ENCODE data around the gene EIF4EBP3. TPM values are rescaled to one million over a fixed set of nuclear protein-coding genes. Genes with fewer than 3 reads are reported as not detected.
"Not testable (repeated sequence)": the region's sequence is repeated elsewhere in the genome, so short reads cannot be mapped to it uniquely, and the experiment has no call there.

EIF4EBP3 gene
- total and polyA plus RNA-seq, 4 donors: 0.40 to 6.9 (median 3.9) TPM

DNA sequence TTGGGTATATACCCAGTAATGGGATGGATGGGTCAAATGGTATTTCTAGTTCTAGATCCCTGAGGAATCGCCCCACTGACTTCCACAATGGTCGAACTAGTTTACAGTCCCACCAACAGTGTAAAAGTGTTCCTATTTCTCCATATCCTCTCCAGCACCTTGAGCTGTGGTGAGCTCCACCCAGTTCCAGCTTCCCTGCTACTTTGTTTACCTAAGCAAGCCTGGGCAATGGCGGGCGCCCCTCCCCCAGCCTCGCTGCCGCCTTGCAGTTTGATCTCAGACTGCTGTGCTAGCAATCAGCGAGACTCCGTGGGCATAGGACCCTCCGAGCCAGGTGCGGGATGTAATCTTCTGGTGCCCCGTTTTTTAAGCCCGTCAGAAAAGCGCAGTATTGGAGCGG, 45.6 kb downstream of the EIF4EBP3 start:
- H3K4me3 ChIP-seq (ENCODE audit: low read depth, low read length); H3K27ac ChIP-seq (ENCODE audit: low read depth, low read length); H3K27me3 ChIP-seq (ENCODE audit: control insufficient read depth, insufficient read depth, low read length); H3K36me3 ChIP-seq (ENCODE audit: control insufficient read depth, insufficient read depth, low read length); DNase-seq (ENCODE audit: low read depth in 4 of 6, low spot score in 6 of 6); H3K4me1 ChIP-seq (ENCODE audit: control insufficient read depth, insufficient read depth, low read length); H3K9me3 ChIP-seq (ENCODE audit: control insufficient read depth, insufficient read depth, low read length): not testable (repeated sequence)
- WGBS (ENCODE audit: insufficient coverage): 71% methylated on average over 8 of the region's 14 CpGs

DNA sequence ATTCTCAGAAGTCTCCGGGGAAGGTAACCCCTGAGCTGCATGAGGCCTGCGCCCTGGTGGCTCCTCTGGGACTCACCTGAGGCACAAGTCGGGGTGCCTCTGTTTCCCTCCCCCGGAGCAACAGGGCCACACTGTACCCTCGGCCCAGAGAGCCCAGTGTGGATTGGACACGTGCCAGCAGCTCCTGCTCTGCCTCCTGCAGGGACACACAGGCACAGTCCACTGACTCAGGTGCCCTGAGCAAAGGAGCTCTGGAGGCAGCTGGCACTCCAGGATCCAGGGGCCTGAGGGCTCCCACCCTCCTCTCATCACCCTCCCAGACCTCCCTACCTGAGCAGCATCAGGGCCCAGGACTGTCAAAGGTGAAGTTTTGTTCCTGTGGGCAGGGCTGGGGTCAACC, 46.7 kb downstream of the EIF4EBP3 start:
- Histone ChIP-seq H3K27ac (ENCODE audit: low read depth, low read length) (no peak overlapping the region), H3K4me1 (ENCODE audit: control insufficient read depth, insufficient read depth, low read length) (no peaks in the 10 kb centered on the region), H3K9me3 (ENCODE audit: control insufficient read depth, insufficient read depth, low read length) (no peaks in the 10 kb centered on the region), H3K36me3 (ENCODE audit: control insufficient read depth, insufficient read depth, low read length) (no peaks in the 10 kb centered on the region), H3K4me3 (ENCODE audit: low read depth, low read length) (no peak overlapping the region), H3K27me3 (ENCODE audit: control insufficient read depth, insufficient read depth, low read length) (no peaks in the 10 kb centered on the region)
- 81% methylated on average over 6 of the region's 6 CpGs for WGBS (ENCODE audit: insufficient coverage)
- DNase-seq (ENCODE audit: low read depth in 4 of 6, low spot score in 6 of 6): no peak

DNA sequence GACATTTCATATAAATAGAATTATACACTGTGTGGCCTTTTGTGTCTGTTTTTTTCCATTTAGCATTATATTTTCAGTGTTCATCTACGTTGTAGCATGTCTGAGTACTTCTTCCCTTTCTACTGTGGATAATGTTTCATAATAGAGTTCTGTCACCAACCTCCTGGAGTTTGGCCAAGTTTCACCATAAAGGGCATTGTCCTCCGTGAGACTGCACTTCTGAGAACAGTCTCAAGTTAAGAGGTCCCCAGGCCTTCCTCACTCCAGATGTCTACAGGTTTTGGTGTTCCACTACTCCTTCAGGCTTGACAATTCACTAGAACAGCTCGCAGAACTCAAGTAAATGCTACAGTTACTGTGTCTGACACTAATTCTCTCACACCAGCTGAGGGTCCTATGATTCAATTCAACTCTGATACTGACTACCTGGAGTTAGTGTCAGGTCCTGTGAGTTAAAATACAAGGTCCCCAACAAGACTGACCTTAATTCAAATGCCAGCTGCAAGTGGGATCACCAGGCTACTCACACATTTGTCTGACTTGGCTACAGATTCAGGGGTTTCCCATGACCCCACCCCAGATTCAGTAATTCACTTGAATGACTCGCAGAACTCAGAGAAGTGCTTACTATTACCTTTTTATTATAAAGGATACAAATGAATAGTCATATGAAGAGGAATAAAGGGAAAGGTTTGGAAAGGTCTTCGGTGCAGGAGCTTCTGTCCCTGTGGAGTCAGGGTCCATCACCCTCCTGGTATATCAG, 48.3 kb downstream of the EIF4EBP3 start:
- no peak for DNase-seq (ENCODE audit: low read depth in 4 of 6, low spot score in 6 of 6)
- Histone ChIP-seq H3K27me3 (ENCODE audit: control insufficient read depth, insufficient read depth, low read length) (no peaks in the 10 kb centered on the region), H3K4me3 (ENCODE audit: low read depth, low read length) (no peak overlapping the region), H3K4me1 (ENCODE audit: control insufficient read depth, insufficient read depth, low read length) (no peaks in the 10 kb centered on the region), H3K9me3 (ENCODE audit: control insufficient read depth, insufficient read depth, low read length) (no peaks in the 10 kb centered on the region), H3K36me3 (ENCODE audit: control insufficient read depth, insufficient read depth, low read length) (no peaks in the 10 kb centered on the region), H3K27ac (ENCODE audit: low read depth, low read length) (no peak overlapping the region)
- WGBS (ENCODE audit: insufficient coverage): 60% methylated on average over 3 of the region's 5 CpGs

DNA sequence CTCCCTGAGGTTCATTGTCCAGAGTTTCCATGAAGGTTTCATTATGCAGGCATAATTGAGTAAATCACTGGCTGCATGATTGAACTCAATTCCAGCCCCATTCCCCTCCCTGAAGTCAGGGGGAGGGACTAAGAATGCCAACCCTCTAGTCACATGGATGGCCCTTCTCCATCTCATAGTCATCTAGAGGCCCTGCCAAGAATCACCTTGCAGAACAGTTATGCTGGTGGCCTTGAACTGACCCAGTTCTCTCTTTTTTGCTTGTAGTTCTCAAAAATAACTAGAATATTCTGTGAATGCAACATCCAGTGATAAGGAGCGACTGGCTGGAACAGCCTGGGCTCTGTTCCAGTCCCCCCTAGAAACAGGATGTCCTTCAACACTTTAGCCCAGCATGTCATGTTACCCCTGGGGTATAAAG, 48.9 kb downstream of the EIF4EBP3 start:
- Histone ChIP-seq H3K27ac (ENCODE audit: low read depth, low read length) (no peak overlapping the region), H3K4me3 (ENCODE audit: low read depth, low read length) (no peak overlapping the region), H3K9me3 (ENCODE audit: control insufficient read depth, insufficient read depth, low read length) (no peaks in the 10 kb centered on the region), H3K36me3 (ENCODE audit: control insufficient read depth, insufficient read depth, low read length) (no peaks in the 10 kb centered on the region), H3K27me3 (ENCODE audit: control insufficient read depth, insufficient read depth, low read length) (no peaks in the 10 kb centered on the region), H3K4me1 (ENCODE audit: control insufficient read depth, insufficient read depth, low read length) (no peaks in the 10 kb centered on the region)
- no peak for DNase-seq (ENCODE audit: low read depth in 4 of 6, low spot score in 6 of 6)
- WGBS (ENCODE audit: insufficient coverage): 80% methylated on average over 1 of the region's 1 CpG

DNA sequence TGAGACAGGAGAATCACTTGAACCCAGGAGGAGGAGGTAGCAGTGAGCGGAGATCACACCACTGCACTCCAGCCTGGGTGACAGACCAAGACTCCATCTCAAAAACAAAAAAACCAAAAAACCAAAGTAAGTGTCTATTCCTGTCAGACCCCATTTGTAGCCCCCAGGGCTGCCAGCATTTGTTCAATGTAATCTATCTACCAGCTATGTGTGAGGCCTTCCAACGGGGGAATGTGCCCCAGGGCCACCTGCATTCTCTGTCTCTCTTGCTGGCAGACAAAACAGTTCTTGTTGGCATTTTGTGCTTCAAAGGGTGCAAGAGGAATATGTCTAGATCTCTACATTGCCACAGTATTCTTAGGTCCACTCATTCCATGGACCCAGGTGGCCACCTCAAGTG, 51.4 kb downstream of the EIF4EBP3 start:
- H3K36me3 ChIP-seq (ENCODE audit: control insufficient read depth, insufficient read depth, low read length): no peaks in the 10 kb centered on the region

More for the DNA sequence above, 51.4 kb downstream of the EIF4EBP3 start:
- no CpG with 5 or more reads among the region's 2 CpGs for WGBS (ENCODE audit: insufficient coverage)
- no peak for DNase-seq (ENCODE audit: low read depth in 4 of 6, low spot score in 6 of 6)
- no peaks in the 10 kb centered on the region for H3K27me3 ChIP-seq (ENCODE audit: control insufficient read depth, insufficient read depth, low read length)
- no peaks in the 10 kb centered on the region for H3K9me3 ChIP-seq (ENCODE audit: control insufficient read depth, insufficient read depth, low read length)
- H3K4me1 ChIP-seq (ENCODE audit: control insufficient read depth, insufficient read depth, low read length): no peaks in the 10 kb centered on the region
- H3K4me3 ChIP-seq (ENCODE audit: low read depth, low read length): no peak overlapping the region
- no peak overlapping the region for H3K27ac ChIP-seq (ENCODE audit: low read depth, low read length)

Small RNA genes within 50 kb of the gene (small RNA-seq; reads per million reads assigned to genes)
- gene RF00279 (ENCODE audit: low replicate concordance) (not detected), gene RF00443 (ENCODE audit: low replicate concordance) (not detected)

Other genes with a start within 250 kb of the EIF4EBP3 start
- 10 to 100 TPM; 57.0 to 68.3 TPM for gene PFDN1, start 244.6 kb upstream of the EIF4EBP3 start, total RNA-seq
- 100 to 1,000 TPM; 123 to 127 TPM for gene PFDN1, start 244.6 kb upstream of the EIF4EBP3 start, polyA plus RNA-seq (ENCODE audit: insufficient read length in 2 of 2)
- 10 to 100 TPM; 12.3 to 30.0 TPM for gene HBEGF, start 201.1 kb upstream of the EIF4EBP3 start, total RNA-seq
- gene HBEGF, start 201.1 kb upstream of the EIF4EBP3 start, polyA plus RNA-seq (ENCODE audit: insufficient read length in 2 of 2): 10 to 100 TPM; 21.2 to 21.9 TPM
- gene SLC4A9, start 187.5 kb upstream of the EIF4EBP3 start, total RNA-seq: under 1 TPM; 0.30 to 0.39 TPM
- 1 to 10 TPM in 1 of 2 donors, under 1 TPM in 1; 0.29 to 1.9 TPM for gene SLC4A9, start 187.5 kb upstream of the EIF4EBP3 start, polyA plus RNA-seq (ENCODE audit: insufficient read length in 2 of 2)
- gene ANKHD1, start 145.8 kb upstream of the EIF4EBP3 start, total RNA-seq: 100 to 1,000 TPM in 1 of 2 donors, 10 to 100 TPM in 1; 65.6 to 119 TPM
- 10 to 100 TPM; 74.5 to 78.0 TPM for gene ANKHD1, start 145.8 kb upstream of the EIF4EBP3 start, polyA plus RNA-seq (ENCODE audit: insufficient read length in 2 of 2)
- gene SRA1, start 9.8 kb downstream of the EIF4EBP3 start, total RNA-seq: 10 to 100 TPM; 23.3 to 36.1 TPM
- gene SRA1, start 9.8 kb downstream of the EIF4EBP3 start, polyA plus RNA-seq (ENCODE audit: insufficient read length in 2 of 2): 10 to 100 TPM; 44.3 to 53.3 TPM
- 10 to 100 TPM; 32.3 to 34.6 TPM for gene APBB3, start 16.9 kb downstream of the EIF4EBP3 start, total RNA-seq
- 10 to 100 TPM; 52.6 to 90.1 TPM for gene APBB3, start 16.9 kb downstream of the EIF4EBP3 start, polyA plus RNA-seq (ENCODE audit: insufficient read length in 2 of 2)
- 10 to 100 TPM; 10.0 to 14.4 TPM for gene SLC35A4, start 17.2 kb downstream of the EIF4EBP3 start, total RNA-seq
- 10 to 100 TPM; 64.1 to 69.0 TPM for gene SLC35A4, start 17.2 kb downstream of the EIF4EBP3 start, polyA plus RNA-seq (ENCODE audit: insufficient read length in 2 of 2)
- gene CD14, start 85.5 kb downstream of the EIF4EBP3 start, total RNA-seq: 10 to 100 TPM; 38.3 to 42.4 TPM
- gene CD14, start 85.5 kb downstream of the EIF4EBP3 start, polyA plus RNA-seq (ENCODE audit: insufficient read length in 2 of 2): 10 to 100 TPM in 1 of 2 donors, 1 to 10 TPM in 1; 7.9 to 11.3 TPM
- gene TMCO6, start 91.8 kb downstream of the EIF4EBP3 start, total RNA-seq: 1 to 10 TPM; 6.7 to 9.3 TPM
- 10 to 100 TPM; 11.6 to 16.2 TPM for gene TMCO6, start 91.8 kb downstream of the EIF4EBP3 start, polyA plus RNA-seq (ENCODE audit: insufficient read length in 2 of 2)
- 10 to 100 TPM; 43.1 to 86.1 TPM for gene NDUFA2, start 100.0 kb downstream of the EIF4EBP3 start, total RNA-seq
- gene NDUFA2, start 100.0 kb downstream of the EIF4EBP3 start, polyA plus RNA-seq (ENCODE audit: insufficient read length in 2 of 2): 10 to 100 TPM; 95.1 to 96.2 TPM
- gene IK, start 100.2 kb downstream of the EIF4EBP3 start, total RNA-seq: 100 to 1,000 TPM in 1 of 2 donors, 10 to 100 TPM in 1; 62.7 to 119 TPM
- 100 to 1,000 TPM; 141 to 149 TPM for gene IK, start 100.2 kb downstream of the EIF4EBP3 start, polyA plus RNA-seq (ENCODE audit: insufficient read length in 2 of 2)
- gene WDR55, start 117.2 kb downstream of the EIF4EBP3 start, total RNA-seq: 10 to 100 TPM in 1 of 2 donors, 1 to 10 TPM in 1; 9.4 to 11.7 TPM
- 10 to 100 TPM; 15.9 to 22.1 TPM for gene WDR55, start 117.2 kb downstream of the EIF4EBP3 start, polyA plus RNA-seq (ENCODE audit: insufficient read length in 2 of 2)
- gene DND1, start 125.9 kb downstream of the EIF4EBP3 start, total RNA-seq: under 1 TPM; 0.40 to 0.72 TPM
- 1 to 10 TPM in 1 of 2 donors, not detected in 1; 2.4 TPM for gene DND1, start 125.9 kb downstream of the EIF4EBP3 start, polyA plus RNA-seq (ENCODE audit: insufficient read length in 2 of 2)
- 10 to 100 TPM; 51.4 to 65.1 TPM for gene HARS1, start 143.7 kb downstream of the EIF4EBP3 start, total RNA-seq
- gene HARS1, start 143.7 kb downstream of the EIF4EBP3 start, polyA plus RNA-seq (ENCODE audit: insufficient read length in 2 of 2): 100 to 1,000 TPM in 1 of 2 donors, 10 to 100 TPM in 1; 86.3 to 100 TPM
- 10 to 100 TPM; 24.7 to 36.6 TPM for gene HARS2, start 143.8 kb downstream of the EIF4EBP3 start, total RNA-seq
- gene HARS2, start 143.8 kb downstream of the EIF4EBP3 start, polyA plus RNA-seq (ENCODE audit: insufficient read length in 2 of 2): 10 to 100 TPM; 36.9 to 45.9 TPM
- gene ZMAT2, start 152.8 kb downstream of the EIF4EBP3 start, total RNA-seq: 100 to 1,000 TPM in 1 of 2 donors, 10 to 100 TPM in 1; 36.5 to 102 TPM
- 100 to 1,000 TPM; 103 to 109 TPM for gene ZMAT2, start 152.8 kb downstream of the EIF4EBP3 start, polyA plus RNA-seq (ENCODE audit: insufficient read length in 2 of 2)
- 1 to 10 TPM; 1.0 to 4.5 TPM for gene PCDHA1, start 238.5 kb downstream of the EIF4EBP3 start, total RNA-seq
- gene PCDHA1, start 238.5 kb downstream of the EIF4EBP3 start, polyA plus RNA-seq (ENCODE audit: insufficient read length in 2 of 2): 1 to 10 TPM; 6.5 to 9.7 TPM
- gene PCDHA2, start 247.2 kb downstream of the EIF4EBP3 start, total RNA-seq: 1 to 10 TPM in 1 of 2 donors, under 1 TPM in 1; 0.99 to 3.3 TPM
- 1 to 10 TPM; 4.6 to 5.7 TPM for gene PCDHA2, start 247.2 kb downstream of the EIF4EBP3 start, polyA plus RNA-seq (ENCODE audit: insufficient read length in 2 of 2)

Measured in spinal cord (tissue), 10 donors.